GM19397 (cell line): ENCODE results near the gene IL1RN.
"Not testable (repeated sequence)": the region's sequence is repeated elsewhere in the genome, so short reads cannot be mapped to it uniquely, and the experiment has no call there.

ENCODE experiments used
- ATAC-seq: cut with Tn5 transposase; IDR thresholded peaks from one replicate; pipeline ENCODE4 v1.9.1; 2021; ENCODE audit warnings: mild to moderate bottlenecking, moderate library complexity; ENCODE audit not compliant: unreplicated experiment

Gene IL1RN, protein sequence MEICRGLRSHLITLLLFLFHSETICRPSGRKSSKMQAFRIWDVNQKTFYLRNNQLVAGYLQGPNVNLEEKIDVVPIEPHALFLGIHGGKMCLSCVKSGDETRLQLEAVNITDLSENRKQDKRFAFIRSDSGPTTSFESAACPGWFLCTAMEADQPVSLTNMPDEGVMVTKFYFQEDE

DNA sequence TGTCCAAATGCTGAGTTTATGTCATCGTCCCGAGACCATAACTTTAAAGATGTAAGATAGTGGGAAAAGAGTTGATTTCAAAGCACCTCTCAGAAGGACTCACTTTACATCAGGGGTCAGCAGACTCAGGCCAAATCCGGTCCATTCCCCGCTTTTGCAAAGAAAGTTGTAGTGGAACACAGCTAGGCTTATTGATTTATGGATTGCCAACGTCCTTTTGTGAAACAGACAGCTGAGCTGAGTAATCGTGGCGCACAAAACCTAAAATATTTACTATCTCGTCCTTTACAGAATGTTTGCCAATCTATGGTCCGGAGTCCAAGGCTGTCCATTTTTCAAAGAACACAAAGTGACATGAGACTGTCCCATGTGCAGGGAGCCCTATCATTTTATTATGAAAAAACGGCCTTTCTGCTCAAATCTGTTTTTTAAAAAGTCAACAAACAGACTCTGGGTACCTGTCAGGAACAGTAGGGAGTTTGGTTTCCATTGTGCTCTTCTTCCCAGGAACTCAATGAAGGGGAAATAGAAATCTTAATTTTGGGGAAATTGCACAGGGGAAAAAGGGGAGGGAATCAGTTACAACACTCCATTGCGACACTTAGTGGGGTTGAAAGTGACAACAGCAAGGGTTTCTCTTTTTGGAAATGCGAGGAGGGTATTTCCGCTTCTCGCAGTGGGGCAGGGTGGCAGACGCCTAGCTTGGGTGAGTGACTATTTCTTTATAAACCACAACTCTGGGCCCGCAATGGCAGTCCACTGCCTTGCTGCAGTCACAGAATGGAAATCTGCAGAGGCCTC, at the start of gene IL1RN:
Gene IL1RN (plus strand): TSS at position 754 of the 801 bp plus-strand sequence. CDS start 27 bp downstream, at position 781.
- ATAC-seq, result no peak

DNA sequence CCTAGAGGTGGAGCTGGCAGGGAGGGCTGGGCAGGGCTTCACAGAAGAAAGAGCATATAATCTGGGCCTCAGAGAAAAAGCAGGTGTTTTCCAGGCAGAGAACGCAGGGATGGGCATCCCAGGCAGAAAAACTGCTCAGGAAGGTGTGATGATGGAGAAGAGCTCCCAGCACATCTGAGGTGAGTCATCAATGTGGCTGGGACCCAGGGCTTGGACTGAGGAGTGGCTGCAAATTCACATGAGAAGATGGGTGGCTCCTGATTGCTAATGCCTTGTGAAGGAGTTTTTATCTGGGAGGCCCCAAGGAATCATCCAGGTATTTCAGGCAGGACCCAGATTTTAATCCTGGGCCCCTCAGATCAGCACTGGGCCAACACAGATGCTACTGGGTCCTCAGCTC, 49.5 kb upstream of the IL1RN start:
- no peak for ATAC-seq

DNA sequence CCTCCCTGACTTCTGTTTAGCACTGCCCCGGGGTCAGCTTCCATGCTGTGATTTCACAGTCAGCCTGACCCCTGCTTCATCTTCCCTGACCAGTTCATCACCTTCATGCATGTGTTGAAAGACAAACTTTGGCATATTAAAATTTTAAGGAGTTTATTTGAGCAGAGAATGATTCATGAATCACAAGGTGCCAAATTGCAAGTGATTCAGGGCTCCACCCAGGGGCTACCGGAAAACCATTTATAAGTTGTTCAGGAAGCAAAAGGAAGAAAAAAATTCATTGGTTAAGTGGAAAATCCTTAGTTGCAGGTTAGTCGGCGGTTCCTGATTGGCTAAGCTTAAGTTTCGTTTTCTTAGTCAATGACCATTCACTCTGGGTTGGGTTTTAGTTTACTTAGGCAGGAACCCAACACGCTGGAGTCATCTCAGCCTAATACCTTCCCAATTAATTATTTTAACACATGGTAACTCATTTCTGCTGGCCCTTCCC, 49.0 kb upstream of the IL1RN start:
- no peak for ATAC-seq

DNA sequence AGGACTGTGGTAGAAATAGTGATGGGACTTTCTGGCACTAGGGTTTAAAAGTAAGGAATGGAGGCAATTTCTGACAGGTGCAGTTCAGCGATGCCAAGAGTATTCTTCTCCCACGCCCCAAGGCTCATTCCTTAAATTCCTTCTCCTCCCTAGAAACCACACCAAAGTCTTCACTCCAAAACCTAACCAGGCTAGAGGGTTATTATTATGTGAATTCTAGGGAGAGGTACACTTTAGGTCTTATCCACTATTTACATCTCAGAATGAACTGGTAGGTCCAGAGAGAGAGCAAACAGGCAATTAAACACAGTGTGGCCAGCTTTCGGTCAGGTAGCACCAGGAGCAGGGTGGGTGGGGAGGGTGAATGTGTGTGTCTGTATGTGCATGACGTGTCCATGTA, 48.3 kb upstream of the IL1RN start:
- ATAC-seq, result no peak

DNA sequence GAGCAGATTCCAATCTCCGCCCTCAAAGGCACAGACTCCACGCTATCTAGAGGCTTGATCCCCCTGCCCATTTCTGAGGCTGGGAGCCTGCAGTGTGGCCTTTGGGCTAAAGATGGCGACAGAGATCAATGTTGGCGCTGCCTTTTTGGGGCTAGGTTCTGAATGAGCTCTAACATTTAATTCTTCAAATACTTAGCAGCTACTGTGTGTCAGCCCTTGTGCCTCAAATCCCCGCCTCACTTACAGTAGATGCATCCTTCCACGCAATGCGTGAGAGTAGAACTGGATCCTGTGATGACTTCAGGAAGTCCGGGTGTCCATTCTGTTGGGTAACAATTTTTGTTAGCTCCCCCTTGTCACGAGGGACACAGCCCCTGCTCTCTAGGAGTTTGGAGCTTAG, 47.3 kb upstream of the IL1RN start:
- no peak for ATAC-seq

DNA sequence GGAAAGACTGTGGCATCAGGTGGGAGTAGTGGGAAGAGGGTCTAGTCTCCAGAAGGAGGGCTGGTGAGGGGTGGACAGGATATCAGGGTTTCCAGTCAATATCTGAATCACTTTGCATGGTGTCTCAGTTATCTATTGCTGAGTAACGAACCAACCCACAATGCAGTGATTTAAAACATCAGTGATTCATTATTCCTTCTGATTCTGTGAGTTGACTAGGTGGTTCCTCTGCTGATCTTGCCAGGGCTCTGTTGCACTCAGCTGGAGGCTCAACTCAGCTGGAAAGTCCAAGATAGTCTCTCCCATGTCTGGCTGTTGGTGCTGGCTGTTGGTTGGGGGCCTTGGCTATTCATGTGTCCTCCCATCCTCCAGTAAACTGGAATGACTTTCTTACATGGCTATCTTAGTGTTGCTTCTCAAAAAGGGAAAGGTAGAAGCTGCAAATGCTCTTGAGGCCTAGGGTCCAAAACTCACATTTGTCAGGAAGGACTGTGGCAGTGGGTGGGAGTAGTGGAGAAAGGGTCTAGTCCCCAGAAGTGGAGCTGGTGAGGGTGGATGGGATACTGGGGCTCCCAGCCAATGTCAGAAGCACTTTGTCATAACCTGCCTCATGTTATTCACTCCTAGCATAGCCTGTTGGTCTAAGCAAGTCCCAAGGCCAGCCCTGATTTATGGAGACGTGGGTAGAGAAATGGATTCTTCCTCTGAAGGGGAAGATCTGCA, 45.7 kb upstream of the IL1RN start:
- no peak for ATAC-seq

DNA sequence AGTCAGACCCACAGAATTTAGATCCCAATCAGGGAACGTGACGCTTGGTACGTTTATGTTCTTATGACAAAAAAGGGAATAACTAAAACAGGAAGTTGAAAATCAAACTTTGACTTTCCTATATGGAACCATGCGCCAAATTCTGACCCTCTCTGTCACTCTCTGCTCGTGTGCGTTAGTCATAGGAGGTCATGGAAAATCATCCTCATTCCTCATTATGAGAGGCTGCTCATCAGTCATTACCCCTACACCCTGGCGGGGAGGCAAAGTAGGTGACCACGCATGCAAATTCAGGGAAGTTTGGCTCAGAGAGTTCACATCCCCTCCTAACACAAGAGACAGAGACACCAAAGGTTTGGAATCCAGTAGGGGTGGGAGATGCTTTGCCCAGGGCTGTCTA, 44.1 kb upstream of the IL1RN start:
- no peak for ATAC-seq

DNA sequence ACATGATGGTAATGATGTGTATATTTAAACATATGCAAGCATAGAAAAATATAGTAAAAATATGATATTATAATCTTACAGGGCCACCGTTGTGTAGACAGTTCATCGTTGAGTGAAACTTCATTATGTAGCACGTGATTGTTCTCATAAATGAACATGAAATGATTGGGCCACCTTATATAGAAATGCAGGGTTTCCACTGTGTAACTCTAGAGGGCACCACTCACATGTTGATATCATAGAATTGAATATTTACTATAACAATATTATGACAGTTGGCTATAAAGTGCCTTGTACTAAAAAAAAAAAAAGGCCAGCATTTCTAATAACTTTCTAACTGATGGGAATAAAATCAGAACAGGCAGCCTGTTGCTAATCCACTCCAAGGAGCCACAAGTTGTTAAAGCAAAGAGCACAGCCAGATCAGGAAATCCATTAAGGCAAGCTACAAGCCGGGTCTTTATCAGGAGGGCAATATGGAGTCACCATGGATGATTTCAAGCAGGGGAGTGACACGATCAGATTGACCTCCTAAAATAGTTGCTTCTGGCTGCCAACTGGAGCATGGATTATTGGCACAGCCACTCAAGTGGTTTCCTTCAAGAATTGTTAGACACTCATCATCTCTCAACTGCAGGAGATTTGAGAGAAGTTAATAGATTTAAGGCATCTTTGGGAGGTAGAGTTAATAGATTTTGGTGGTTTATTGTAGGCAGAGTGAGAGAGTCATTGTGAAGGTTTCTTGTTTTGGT, 43.0 kb upstream of the IL1RN start:
- ATAC-seq, result no peak

DNA sequence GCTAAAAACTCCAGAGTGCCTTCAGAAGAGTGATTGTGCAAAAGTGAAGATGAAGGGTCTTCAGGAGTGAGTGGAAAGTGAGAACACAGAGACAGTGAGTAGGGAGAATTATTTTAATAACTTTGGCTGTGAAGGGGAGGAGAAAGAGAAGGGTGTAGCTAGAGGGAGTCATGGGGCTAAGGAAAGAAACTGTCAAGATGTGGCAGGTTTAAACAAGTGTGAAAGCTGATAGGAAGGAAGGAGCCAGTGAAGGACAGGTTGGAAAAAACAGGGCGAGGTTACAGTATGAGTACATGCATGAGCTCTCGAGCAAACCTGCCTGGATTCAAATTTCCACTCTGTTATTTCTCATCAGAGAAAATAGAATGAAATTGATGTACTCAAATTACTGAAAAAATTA, 41.9 kb upstream of the IL1RN start:
- ATAC-seq, result no peak

DNA sequence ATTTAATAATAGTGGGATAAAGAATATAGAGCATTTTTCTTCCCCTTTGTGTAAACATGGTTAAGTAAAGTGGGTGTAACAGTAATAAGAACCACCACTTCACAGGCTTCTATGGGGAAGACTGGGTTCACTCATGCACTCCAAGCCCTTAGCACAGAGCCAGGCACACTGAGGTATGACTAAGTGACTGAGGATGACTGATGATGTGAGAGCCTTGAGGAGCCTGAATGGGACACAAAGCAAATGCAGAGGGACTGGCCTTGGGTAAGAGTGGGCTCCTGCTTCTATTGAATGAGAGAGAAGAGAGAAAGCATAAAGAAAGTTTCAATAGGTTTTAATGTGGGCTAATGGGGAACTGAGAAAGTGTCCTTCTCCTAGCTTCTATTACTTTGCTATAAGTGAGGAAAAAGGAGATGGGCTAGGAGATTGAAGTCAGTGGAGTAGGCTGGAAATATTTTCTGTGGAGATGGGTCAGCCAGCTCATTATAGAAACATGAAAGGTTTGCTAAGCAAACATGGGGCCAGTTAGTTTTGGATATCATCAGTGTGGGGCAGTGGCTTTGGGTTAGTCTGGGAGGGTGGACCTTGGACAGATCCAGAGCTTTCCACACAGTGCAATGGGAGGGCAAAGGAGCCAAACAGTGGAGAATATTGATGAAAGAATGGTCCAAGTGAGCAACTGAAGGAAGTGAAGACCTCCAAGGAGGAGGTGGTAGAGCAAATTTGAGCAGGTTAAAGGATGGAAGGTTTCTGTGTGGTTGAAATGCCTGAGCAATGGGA, 39.0 kb upstream of the IL1RN start:
- ATAC-seq, result no peak

DNA sequence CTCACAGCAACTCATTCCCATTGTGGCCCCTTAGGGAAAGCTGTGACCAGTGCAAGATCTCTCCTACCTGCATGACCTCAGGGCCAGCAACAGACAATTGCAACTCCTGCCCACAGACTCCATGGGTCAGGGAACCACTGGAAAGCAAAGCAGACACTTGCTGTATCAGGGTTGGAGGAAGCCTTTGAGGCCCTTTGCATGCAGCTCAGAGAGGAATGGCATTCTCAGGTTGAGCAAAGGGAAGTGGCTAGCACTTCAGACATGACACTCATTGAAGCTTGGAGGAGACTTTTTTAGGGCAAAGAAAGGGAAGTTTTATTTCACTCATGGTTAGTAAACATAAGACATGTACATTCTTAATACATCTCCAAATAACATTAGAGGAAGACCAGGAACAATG, 37.5 kb upstream of the IL1RN start:
- ATAC-seq, result no peak

DNA sequence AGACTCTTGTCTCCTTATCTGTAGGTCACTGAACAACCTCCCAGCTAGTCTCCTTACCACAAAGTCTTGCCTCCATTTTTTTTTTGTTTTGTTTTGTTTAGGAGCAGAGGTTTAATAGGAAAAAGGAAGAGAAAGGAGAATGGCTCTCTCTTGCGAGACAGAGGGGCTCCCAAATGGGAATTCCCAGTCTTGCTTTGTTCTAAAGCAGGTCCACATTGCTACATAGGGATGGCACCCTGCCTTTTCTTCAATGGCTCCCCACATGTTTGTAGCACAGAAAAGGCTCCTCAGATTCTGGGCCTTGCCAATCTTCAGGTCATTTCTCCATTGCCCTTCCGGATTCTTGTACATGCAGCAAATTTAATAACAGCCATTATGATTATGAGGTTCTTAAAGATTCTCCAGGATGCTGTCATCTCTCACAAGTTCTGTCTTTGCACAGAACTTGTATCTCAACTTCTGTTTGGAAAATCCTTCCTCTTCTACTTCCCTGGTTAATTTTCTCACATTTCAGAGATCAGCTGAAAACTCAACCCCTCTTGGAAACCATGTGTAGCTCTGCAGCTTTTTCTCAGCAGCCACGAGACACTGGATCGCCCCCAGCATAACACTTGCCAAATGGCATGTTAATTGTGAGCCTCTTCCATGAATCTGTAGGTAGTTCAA, 36.0 kb upstream of the IL1RN start:
- ATAC-seq, result no peak

DNA sequence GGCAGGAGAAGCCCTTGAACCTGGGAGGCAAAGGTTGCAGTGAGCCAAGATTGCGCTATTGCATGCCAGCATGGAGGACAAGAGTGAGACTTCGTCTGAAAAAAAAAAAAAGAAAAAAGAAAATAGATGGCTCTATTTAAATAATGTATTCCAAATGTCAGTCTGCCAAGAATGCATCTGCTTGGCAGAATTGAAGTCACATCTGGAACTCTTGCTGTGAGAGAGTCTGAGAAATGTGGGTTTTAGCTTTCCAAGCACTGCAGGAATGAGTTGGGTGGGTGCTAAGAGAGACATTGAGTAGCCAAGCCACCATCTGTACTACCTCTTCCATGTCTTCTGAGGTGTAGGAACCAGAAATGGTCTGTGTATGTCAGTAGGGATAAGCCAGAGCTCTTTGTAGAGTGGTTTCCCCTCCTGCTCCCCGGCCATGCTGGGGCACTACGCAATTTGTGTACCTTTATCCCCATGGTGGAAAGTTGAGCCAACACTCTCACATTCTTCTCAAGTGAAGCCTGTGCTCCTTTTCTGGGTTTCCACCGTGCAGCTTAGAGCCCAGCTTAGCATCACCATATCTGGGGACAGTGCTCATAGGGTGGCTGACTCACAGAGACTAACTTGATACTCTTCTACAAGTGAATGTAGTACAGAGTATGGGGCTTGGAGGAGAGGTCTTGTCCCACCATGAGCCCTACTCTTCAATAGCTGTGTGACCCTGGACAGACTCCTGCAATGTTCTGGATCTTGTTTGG, 34.4 kb upstream of the IL1RN start:
- no peak for ATAC-seq

DNA sequence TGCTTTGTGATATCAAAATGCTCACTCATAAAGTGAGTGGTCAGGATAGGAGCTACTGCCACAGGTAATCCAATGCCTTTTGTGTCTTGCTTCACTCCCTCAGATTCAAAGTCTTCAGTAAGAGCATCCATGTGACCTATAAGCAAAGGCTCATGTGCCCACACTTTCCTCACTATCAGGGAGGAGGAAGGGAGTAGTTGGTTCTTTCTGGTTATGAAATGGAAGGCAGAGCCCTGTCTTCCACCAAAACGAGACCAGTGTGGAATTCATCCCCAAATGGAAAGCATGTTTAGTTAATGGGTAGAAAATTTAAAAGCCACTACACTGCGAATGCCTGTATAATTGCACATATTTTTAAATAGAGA, 33.8 kb upstream of the IL1RN start:
- ATAC-seq, result no peak

DNA sequence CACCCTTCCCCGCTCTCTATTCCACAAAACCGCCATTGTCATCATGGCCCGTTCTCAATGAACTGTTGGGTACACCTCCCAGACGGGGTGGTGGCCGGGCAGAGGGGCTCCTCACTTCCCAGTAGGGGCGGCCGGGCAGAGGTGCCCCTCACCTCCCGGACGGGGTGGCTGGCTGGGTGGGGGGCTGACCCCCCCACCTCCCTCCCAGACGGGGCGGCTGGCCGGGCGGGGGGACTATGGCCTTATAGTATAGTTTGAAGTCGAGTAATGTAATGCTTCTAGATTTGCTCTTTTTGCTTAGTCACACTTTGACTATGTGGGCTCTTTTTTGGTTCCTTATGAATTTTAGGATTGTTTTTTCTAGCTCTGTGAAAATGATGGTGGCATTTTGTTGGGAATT, 31.1 kb upstream of the IL1RN start:
- not testable (repeated sequence) for ATAC-seq

DNA sequence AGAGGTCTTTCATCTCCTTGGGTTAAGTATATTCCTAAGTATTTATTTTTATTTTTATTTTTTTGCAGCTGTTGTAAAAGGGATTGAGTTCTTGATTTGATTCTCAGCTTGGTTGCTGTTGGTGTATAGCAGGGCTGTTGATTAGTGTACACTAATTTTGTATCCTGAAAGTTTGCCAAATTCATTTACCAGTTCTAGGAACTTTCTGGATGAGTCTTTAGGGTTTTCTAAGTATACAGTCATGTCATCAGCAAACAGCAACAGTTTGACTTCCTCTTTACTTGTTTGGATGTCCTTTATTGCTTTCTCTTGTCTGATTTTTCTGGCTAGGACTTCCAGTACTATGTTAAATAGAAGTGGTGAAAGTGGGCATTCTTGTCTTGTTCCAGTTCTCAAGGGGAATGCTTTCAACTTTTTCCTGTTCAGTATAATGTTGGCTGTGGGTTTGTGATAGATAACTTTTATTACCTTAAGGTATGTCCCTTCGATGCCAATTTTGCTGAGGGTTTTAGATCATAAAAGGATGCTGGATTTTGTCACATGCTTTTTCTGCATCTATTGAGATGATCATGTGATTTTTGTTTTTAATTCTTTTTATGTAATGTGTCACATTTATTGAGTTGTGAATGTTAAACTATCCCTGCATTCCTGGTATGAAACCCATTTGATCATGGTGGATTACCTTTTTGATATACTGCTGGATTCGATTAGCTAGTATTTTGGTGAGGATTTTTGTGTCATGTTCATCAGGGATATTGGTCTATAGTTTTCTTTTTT, 30.4 kb upstream of the IL1RN start:
- not testable (repeated sequence) for ATAC-seq

DNA sequence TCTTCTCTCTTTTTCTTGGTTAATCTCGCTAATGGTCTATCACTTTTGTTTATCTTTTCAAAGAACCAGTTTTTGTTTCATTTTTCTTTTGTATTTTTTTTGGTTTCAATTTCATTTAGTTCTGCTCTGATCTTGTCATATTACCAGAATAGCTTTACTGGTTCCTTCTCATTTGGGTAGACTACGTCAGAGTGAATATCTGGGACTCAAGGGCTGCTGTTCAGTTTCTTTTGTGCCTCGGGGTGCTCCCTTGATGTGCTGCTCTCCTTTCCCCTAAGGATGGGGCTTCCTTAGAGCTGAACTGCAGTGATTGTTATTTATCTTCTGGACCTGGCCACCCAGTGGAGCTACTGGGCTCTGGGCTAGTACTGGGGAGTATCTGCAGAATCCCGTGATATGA, 29.4 kb upstream of the IL1RN start:
- ATAC-seq, result no peak

DNA sequence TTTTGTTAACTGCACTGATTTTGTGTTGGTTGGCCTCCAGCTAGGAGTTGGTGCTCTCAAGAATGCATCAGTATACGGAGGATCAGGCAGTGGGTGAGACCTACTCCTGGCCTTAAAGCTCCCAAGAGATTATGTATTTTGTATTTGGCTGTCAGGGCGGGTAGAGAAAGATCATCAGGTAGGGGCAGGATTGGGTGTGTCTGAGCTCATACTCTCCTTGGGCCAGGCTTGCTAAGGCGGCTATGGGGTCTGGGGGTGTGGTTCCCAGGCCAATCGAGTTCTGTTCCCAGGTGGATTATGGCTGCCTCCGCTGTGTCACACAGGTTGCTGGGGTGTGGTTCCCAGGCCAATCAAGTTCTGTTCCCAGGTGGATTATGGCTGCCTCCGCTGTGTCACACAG, 28.9 kb upstream of the IL1RN start:
- no peak for ATAC-seq
